CD4-positive, alpha-beta T cell treated with Interleukin-21 for 1 hour (primary cell): ENCODE data around the gene L3MBTL3.
"Not testable (repeated sequence)": the region's sequence is repeated elsewhere in the genome, so short reads cannot be mapped to it uniquely, and the experiment has no call there.

Source experiments
- DNase-seq: peaks from one replicate; pipeline ENCODE4 v3.0.0-alpha.2; 2020

Gene L3MBTL3

DNA sequence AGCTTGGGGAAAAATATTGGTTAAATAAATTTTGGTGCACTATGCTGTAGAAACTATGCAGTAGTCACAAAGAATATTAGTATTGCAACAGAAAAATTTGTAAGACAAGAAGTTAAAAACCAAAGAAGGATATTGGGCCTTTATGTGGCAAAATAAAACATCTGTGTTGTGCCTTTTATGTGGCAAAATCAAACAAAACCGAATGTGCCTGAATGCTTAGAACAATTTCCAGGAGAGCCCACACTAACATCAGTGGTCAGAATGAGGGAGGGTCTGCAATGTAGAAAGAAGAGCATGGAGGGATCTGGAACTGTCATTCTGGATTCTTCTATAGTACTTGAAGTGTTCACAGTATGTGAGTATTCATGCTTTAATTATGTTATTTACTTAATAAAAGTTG is 75.2 kb downstream of the L3MBTL3 start:
- DNase-seq, result no peak

GRCh38 chr6:130098317-130098716 is 79.9 kb downstream of the L3MBTL3 start:
- DNase-seq, result no peak

- DNase-seq, result no peak
These were observed 80.7 kb downstream of the L3MBTL3 start for GRCh38 chr6:130099119-130099518.

GRCh38 chr6:130105996-130106704 is 87.8 kb downstream of the L3MBTL3 start:
- no peak for DNase-seq

GRCh38 chr6:130107710-130108109 is 89.3 kb downstream of the L3MBTL3 start:
- no peak for DNase-seq

DNA sequence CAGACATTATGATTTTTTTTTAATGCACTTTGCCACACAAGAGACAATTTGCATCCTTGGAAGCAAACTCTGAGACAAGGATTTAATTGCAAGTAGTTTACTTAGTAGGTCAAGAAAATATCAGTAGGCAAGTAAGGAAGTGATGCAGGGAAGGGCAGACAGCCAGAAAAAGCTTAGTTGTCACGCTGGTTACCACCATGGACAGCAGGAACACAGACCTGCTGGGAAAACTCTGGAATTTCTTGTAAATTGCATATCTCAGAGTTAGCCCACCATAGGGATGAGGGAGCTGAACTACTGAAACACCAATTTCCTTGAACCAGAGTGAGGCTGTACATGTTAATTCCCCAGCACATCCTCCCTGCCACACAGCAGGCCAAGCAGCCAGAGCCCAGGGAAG is 92.7 kb downstream of the L3MBTL3 start:
- no peak for DNase-seq

DNA sequence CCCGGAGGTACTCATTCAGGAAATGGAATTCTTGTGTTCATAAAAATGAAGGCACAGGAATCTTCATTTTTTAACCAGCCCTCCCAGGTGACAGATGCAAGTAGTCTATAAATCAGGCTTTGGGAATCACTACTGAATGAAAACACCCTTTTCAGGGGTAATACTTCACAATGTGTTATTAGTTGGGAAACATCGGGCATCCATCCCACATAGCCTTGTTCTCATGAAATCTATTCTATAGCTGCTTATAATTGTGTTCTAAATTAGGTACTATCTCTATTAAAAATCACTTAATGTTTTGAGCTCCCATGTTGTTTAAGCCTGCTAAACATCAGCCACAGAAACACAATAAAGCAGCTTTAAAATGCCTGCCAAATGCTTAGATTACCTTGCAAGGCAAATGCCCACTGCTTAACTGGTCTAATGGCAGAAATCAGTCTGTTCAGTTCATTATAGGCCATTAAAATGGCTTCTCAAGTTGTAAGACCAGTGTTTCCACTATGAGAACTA is 94.9 kb downstream of the L3MBTL3 start:
- no peak for DNase-seq

GRCh38 chr6:130115036-130115435 is 96.7 kb downstream of the L3MBTL3 start:
- DNase-seq, result no peak

DNA sequence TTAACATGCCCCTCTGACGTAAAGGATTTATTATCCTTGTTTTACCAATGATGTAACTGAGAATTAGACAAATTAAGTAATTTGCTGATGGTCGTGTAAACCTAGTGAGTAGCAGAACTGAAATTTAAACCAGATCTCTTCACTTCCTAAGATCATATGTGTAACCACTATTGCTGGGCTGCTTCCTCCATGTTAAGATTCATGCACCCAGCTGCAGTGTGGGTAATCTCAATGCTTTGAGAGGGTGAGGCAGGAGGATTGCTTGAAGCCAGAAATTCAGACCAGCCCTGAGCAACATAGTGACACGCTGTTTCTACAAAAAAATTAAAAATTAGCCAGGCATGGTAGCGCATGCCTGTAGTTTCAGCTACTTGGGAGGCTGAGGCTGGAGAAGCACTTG is 97.9 kb downstream of the L3MBTL3 start:
- no peak for DNase-seq

- not testable (repeated sequence) for DNase-seq
These were observed 98.9 kb downstream of the L3MBTL3 start for GRCh38 chr6:130117187-130117701.

DNA sequence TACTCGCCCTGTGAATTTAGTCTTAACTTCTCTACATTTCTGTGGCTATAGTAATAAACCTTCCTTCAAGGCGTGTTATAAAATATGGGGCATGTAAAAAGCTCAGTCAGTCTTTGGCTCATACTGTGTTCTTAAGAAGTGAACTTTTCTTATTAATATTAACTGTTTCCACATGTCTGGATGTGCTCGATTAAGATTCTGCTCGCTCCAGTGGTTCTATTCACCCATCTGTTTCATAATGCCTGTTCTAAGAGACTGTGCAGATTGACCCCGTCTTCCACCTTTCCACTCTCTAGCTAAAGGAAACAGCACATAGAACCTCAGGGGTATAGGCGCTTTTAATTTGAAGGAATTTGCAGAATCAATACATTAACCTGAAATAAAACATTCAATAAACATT is 99.9 kb downstream of the L3MBTL3 start:
- DNase-seq, result no peak

DNA sequence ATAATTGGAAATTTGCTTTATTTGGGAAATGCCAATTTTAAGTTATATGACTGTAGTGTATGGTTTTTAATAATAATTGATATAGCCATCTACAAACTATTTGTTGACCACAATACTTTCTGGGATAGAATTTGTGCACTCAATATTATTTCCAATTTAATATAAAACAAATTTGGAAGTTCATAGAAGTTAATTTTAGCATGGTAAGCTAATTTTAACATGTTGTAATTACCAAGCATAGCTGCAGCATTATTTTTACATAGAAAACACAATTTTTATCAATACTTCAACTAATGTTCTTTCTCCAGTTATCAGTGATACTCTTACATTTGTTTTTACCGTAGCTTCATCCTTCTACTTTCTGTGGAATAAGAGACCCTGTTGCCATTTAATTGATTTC is 100.8 kb downstream of the L3MBTL3 start:
- DNase-seq, result no peak

GRCh38 chr6:130120731-130121130 is 102.3 kb downstream of the L3MBTL3 start:
- DNase-seq, result no peak

- no peak for DNase-seq
These were observed 103.9 kb downstream of the L3MBTL3 start for GRCh38 chr6:130122243-130122642.

GRCh38 chr6:130127195-130127594 is 108.8 kb downstream of the L3MBTL3 start:
- DNase-seq, result no peak

- no peak for DNase-seq
These were observed 109.9 kb downstream of the L3MBTL3 start for GRCh38 chr6:130128326-130128725.

DNA sequence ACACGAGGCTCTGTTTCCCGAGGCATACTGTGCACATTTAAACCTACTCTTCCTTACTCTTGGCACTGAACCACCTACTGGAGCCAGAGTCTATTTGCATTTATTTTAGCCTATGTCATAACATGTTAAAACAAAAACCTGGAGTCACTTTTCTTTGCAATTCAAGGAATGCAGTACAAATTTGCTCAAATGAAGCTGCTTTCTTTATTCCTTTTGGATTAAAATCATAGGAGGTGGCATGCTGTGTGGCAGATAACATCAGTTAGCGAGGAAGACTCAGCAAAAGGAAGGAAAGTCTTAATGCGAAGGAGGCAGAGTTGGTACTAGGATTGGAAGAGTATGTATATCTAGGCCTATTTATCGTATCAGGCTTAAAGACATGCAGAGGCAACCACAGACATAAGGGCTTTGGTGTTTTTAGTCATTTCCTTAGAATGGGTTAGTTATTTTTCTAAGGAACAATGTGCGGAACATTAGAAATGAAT is 111.4 kb downstream of the L3MBTL3 start:
- DNase-seq, result no peak

GRCh38 chr6:130132286-130132701 is 113.9 kb downstream of the L3MBTL3 start:
- peak; percentile 80 for DNase-seq

DNA sequence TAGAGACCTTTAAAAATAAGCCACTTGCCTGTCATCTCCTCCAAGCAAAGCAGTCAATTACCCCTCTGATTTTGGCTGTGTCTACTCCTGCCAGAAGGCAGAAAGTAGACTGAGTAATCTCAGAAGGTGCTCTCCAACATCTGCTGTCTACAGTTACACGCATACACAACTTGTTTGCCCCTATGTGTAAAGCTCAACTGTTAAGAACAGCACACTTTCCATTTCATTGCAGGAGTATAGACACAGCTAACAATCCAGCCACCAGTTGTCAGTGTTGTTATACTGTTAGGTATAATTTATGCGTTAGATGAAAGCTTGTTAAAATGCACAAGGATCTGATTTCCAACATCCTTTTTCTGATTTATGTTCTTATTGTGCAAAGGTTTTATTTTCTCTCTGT is 116.2 kb downstream of the L3MBTL3 start:
- DNase-seq, result peak; percentile 26

DNA sequence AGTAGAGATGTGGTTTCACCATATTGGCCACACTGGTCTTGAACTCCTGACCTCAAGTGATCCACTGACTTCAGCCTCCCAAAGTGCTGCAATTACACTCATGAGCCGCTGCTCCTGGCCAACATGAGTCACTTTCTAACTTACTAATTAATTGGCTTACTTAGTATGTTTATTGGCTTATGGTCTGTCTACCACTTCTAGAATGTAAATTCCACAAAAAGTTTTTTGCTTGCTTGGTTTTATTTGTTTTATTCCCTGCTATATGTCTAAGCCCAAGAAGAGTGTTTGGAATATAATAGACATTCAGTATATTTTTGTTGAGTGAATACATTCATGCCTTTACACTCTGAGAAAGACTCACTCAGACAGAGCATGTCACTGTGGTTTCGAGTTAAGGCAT is 118.4 kb downstream of the L3MBTL3 start:
- DNase-seq, result no peak

- DNase-seq, result peak; percentile 18
These were observed 119.9 kb downstream of the L3MBTL3 start for GRCh38 chr6:130138116-130138908.

DNA sequence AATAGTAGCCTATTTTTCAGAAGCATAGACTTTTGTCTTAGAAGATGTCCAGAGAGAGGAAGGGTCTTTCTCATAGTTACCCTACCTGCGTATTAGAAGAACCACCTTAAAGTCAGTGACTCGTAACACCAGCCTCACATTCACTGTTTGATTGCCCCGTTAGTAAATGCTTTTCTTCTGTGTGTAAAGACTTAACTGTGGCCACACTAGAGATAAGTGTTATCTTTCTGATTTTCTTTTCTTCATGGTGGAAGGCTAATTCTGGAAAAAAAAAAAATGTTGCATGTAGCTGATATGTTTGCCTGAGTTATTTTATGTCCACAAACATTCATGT is 120.5 kb downstream of the L3MBTL3 start:
- no peak for DNase-seq

DNA sequence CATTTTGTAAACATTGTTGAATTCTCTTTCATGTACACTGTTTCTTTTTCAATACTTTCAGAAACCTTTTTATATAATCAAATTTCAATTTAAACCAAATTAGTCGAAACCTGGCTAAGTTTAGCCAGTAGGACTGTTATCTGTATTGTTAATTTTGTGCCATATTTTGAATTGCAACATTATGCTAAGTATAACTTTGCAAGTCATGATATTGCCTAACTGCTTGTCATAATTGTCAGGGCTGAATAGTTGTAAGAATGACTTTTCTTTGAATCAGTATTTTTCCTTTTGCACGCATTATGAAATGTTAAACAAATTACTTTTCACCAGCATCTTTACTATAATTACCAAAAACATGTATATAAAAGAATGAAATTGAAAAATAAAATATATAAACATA is 121.7 kb downstream of the L3MBTL3 start:
- no peak for DNase-seq

GRCh38 chr6:130143709-130144108 is 125.3 kb downstream of the L3MBTL3 start:
- no peak for DNase-seq
